ENCODE results near the gene ADIPOR1.
"Not testable (repeated sequence)": the region's sequence is repeated elsewhere in the genome, so short reads cannot be mapped to it uniquely, and the experiment has no call there.

The ADIPOR1 gene

DNA sequence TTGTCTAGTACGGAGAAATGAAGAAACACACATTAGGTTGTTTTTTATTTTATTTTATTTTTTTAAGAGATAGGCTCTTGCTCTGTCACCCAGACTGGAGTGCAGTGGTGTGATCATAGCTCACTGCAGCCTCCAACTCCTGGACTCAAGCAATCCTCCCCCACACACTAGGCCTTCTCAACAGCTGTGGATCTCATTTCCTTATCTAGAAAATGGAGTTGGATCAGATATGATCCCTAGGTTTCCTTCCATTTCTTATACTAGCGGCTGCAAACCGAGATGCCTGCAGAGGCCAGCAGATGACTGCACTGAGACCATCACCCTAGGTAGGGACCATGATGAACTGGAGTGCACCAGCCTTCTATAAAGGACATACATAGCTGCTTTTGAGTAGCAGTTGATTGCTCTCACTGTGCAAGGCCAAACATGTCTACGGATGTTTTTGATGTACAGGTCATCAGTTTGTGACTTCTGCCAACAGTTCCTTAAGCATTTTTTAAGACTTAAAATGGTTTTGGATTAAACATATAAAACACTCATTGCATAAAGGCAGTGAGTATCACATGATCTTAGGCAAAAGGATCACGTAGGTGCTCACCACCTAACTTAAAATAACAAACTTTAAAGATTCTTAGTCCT, 19.7 kb downstream of the ADIPOR1 start:
- no peak overlapping the region for H3K27ac ChIP-seq (replicated peaks)
- H3K27me3 ChIP-seq (ENCODE audit: insufficient read depth, poor library complexity, severe bottlenecking): no peaks in the 10 kb centered on the region
- no peak overlapping the region for H3K4me3 ChIP-seq (replicated peaks; ENCODE audit: insufficient read depth, low read length)
- TF ChIP-seq, protein P1, sequence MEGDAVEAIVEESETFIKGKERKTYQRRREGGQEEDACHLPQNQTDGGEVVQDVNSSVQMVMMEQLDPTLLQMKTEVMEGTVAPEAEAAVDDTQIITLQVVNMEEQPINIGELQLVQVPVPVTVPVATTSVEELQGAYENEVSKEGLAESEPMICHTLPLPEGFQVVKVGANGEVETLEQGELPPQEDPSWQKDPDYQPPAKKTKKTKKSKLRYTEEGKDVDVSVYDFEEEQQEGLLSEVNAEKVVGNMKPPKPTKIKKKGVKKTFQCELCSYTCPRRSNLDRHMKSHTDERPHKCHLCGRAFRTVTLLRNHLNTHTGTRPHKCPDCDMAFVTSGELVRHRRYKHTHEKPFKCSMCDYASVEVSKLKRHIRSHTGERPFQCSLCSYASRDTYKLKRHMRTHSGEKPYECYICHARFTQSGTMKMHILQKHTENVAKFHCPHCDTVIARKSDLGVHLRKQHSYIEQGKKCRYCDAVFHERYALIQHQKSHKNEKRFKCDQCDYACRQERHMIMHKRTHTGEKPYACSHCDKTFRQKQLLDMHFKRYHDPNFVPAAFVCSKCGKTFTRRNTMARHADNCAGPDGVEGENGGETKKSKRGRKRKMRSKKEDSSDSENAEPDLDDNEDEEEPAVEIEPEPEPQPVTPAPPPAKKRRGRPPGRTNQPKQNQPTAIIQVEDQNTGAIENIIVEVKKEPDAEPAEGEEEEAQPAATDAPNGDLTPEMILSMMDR (IDR thresholded peaks at IDR 0.05; ENCODE audit: insufficient read depth, low read length): no peak
- no peak for TF ChIP-seq POLR2AphosphoS5 (IDR thresholded peaks at IDR 0.05; ENCODE audit: low read depth)
- TF ChIP-seq SPI1 (IDR thresholded peaks at IDR 0.05; ENCODE audit: borderline replicate concordance, low read depth): no peak
- TF ChIP-seq GABPA (IDR thresholded peaks at IDR 0.05; ENCODE audit: low read depth): no peak
- TF ChIP-seq, protein P2, sequence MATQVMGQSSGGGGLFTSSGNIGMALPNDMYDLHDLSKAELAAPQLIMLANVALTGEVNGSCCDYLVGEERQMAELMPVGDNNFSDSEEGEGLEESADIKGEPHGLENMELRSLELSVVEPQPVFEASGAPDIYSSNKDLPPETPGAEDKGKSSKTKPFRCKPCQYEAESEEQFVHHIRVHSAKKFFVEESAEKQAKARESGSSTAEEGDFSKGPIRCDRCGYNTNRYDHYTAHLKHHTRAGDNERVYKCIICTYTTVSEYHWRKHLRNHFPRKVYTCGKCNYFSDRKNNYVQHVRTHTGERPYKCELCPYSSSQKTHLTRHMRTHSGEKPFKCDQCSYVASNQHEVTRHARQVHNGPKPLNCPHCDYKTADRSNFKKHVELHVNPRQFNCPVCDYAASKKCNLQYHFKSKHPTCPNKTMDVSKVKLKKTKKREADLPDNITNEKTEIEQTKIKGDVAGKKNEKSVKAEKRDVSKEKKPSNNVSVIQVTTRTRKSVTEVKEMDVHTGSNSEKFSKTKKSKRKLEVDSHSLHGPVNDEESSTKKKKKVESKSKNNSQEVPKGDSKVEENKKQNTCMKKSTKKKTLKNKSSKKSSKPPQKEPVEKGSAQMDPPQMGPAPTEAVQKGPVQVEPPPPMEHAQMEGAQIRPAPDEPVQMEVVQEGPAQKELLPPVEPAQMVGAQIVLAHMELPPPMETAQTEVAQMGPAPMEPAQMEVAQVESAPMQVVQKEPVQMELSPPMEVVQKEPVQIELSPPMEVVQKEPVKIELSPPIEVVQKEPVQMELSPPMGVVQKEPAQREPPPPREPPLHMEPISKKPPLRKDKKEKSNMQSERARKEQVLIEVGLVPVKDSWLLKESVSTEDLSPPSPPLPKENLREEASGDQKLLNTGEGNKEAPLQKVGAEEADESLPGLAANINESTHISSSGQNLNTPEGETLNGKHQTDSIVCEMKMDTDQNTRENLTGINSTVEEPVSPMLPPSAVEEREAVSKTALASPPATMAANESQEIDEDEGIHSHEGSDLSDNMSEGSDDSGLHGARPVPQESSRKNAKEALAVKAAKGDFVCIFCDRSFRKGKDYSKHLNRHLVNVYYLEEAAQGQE (IDR thresholded peaks at IDR 0.05; ENCODE audit: insufficient replicate concordance, low read depth): no peak
- DNase-seq (ENCODE audit: low read depth in 1 of 2, low spot score in 1 of 2): no peak

DNA sequence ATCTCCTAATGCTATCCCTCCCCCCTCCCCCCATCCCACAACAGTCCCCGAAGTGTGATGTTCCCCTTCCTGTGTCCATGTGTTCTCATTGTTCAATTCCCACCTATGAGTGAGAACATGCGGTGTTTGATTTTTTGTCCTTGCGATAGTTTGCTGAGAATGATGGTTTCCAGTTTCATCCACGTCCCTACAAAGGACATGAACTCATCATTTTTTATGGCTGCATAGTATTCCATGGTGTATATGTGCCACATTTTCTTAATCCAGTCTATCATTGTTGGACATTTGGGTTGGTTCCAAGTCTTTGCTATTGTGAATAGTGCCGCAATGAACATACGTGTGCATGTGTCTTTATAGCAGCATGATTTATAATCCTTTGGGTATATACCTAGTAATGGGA, 21.7 kb downstream of the ADIPOR1 start:
- not testable (repeated sequence) for DNase-seq (ENCODE audit: low read depth in 1 of 2, low spot score in 1 of 2); H3K27me3 ChIP-seq (ENCODE audit: insufficient read depth, poor library complexity, severe bottlenecking); H3K4me3 ChIP-seq (replicated peaks; ENCODE audit: insufficient read depth, low read length); H3K27ac ChIP-seq (replicated peaks)

DNA sequence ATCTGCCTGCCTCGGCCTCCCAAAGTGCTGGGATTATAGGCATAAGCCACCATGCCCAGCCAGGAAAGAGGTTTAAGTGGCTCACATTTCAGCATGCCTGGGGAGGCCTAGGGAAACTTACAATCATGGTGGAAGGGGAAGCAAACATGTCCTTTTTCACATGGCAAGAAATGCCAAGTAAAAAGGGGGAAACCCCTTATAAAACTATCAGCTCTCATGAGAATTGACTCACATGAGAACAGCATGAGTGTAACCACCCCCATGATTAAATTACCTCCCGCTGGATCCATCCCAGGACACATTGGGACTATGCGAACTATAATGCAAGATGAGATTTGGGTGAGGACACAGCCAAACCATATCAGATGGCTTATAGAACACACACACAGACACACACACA, 22.3 kb downstream of the ADIPOR1 start:
- TF ChIP-seq, protein P1 (IDR thresholded peaks at IDR 0.05; ENCODE audit: insufficient read depth, low read length): no peak
- TF ChIP-seq GABPA (IDR thresholded peaks at IDR 0.05; ENCODE audit: low read depth) (no peak), SPI1 (IDR thresholded peaks at IDR 0.05; ENCODE audit: borderline replicate concordance, low read depth) (no peak), POLR2AphosphoS5 (IDR thresholded peaks at IDR 0.05; ENCODE audit: low read depth) (no peak)
- TF ChIP-seq, protein P2 (IDR thresholded peaks at IDR 0.05; ENCODE audit: insufficient replicate concordance, low read depth): no peak
- H3K27me3 ChIP-seq (ENCODE audit: insufficient read depth, poor library complexity, severe bottlenecking): no peaks in the 10 kb centered on the region

DNA sequence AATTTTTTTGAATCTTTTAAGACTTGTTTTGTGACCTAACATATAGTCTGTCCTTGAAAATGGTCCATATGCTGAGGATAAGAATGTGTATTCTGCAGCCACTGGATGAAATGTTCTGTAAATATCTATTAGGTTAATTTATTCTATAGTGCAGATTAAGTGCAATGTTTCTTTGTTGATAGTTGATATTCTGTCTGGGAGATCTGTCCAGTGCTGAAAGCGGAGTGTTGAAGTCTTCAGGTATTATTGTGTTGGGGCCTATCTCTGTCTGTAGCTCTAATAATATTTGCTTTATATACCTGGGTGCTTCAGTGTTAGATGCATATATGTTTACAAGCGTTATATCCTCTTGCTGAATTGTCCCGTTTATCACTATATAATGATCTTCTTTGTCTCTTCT, 23.4 kb downstream of the ADIPOR1 start:
- H3K27me3 ChIP-seq (ENCODE audit: insufficient read depth, poor library complexity, severe bottlenecking): no peaks in the 10 kb centered on the region
- H3K27ac ChIP-seq (replicated peaks): no peak overlapping the region
- H3K4me3 ChIP-seq (replicated peaks; ENCODE audit: insufficient read depth, low read length): no peak overlapping the region
- TF ChIP-seq GABPA (IDR thresholded peaks at IDR 0.05; ENCODE audit: low read depth): no peak
- TF ChIP-seq, protein P2 (IDR thresholded peaks at IDR 0.05; ENCODE audit: insufficient replicate concordance, low read depth): peak; percentile 87
- DNase-seq (ENCODE audit: low read depth in 1 of 2, low spot score in 1 of 2): no peak

More for the DNA sequence above, 22.3 kb downstream of the ADIPOR1 start:
- DNase-seq (ENCODE audit: low read depth in 1 of 2, low spot score in 1 of 2): no peak
- Histone ChIP-seq H3K4me3 (replicated peaks; ENCODE audit: insufficient read depth, low read length) (no peak overlapping the region), H3K27ac (replicated peaks) (no peak overlapping the region)
